GM12892 (cell line): ENCODE measurements around the gene GIPC3.

Experiments used
- POLR2AphosphoS5 ChIP-seq: IDR thresholded peaks from 2 replicates; pipeline ENCODE4 v1.6.1; 2011; ENCODE audit warnings: low read depth, low read length, control low read depth
- TAF1 ChIP-seq: IDR thresholded peaks from 2 replicates; pipeline ENCODE4 v1.6.1; 2011; ENCODE audit warnings: low read depth, mild to moderate bottlenecking, control low read depth, low read length, borderline replicate concordance

DNA sequence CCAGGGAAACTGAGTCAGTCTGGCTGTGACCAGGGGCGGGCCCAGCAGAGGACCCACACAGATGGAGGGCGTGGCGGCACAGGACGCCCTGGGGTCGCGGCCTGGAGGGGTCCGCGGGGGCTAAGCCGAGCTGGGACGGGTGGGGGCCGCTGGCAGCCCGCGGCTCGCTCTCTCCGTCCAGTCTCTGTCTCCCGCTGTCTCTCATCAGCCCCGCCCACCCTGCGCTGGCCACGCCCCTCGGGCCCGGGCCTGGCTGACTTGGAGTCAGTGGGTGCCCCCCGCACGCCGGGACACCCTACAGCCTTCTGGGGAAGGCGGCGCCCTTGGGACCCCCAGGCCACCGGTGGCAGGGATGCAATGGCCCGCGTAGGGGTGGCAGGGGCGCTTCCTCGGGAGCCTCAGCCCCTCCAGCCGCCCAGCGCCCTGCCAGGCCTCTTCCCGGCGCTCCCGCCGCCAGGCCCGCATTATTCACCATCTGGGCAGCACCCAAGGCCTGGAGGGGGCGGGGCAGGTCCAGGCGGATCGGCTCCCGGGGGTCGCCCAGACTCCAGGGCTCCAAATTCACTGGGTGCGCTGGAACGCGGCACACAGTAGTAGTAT is 21.5 kb downstream of the GIPC3 start, which contains the start of gene TBXA2R:
- TF ChIP-seq POLR2AphosphoS5 = no peak
- TF ChIP-seq TAF1 = no peak
